ENCODE data around the gene CLDN7.

DNA sequence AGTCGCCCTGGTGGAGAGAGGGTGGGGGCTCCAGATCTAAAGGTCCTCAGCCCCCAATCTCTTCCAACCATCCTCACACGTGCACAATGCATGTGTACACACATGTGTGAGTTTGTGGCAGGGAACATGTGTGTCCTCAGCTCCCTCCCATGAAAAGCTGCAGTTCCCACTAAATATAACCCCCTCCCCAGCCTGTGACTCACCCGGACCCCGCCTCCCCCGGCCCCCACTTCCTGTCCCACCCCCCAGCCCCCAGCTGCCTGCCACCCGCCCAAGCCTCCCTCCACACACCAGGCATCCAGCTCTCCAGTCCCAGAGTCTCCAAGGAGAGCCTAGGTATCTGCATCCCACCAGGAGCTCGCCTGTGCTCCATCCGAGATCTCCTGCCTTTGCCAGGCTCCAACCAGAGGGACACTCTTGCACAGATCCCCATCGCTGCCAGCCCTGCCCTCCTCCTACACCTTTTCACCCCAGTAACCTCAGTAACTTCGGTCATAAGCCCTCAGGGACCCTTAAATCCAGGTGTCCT is 46.6 kb downstream of the CLDN7 start:
- TF ChIP-seq, protein P1, sequence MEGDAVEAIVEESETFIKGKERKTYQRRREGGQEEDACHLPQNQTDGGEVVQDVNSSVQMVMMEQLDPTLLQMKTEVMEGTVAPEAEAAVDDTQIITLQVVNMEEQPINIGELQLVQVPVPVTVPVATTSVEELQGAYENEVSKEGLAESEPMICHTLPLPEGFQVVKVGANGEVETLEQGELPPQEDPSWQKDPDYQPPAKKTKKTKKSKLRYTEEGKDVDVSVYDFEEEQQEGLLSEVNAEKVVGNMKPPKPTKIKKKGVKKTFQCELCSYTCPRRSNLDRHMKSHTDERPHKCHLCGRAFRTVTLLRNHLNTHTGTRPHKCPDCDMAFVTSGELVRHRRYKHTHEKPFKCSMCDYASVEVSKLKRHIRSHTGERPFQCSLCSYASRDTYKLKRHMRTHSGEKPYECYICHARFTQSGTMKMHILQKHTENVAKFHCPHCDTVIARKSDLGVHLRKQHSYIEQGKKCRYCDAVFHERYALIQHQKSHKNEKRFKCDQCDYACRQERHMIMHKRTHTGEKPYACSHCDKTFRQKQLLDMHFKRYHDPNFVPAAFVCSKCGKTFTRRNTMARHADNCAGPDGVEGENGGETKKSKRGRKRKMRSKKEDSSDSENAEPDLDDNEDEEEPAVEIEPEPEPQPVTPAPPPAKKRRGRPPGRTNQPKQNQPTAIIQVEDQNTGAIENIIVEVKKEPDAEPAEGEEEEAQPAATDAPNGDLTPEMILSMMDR (IDR thresholded peaks at IDR 0.05): no peak
- TF ChIP-seq POLR2A (IDR thresholded peaks at IDR 0.05): no peak

Measured in gastroesophageal sphincter (tissue), 3 donors.